Measurements from ENCODE around the gene GPER1. TPM values are rescaled to one million over a fixed set of nuclear protein-coding genes. Genes with fewer than 3 reads are reported as not detected.

GPER1 gene
- total RNA-seq, 1 experiment from 2014 or later: 2.9 TPM

GRCh38 chr7:1057416-1058291 is 30.3 kb upstream of the GPER1 start:
- peaks cover 7% of the 10 kb centered on the region; the same call in 1 of the 2 replicates for H3K4me1 ChIP-seq (ENCODE audit: control insufficient read depth, insufficient read depth, low read length)
- no peak overlapping the region for H3K27ac ChIP-seq (ENCODE audit: low read length)
- H3K4me3 ChIP-seq (ENCODE audit: low read depth in 2 of 2, low read length in 2 of 2): no peak overlapping the region
- H3K36me3 ChIP-seq (ENCODE audit: control insufficient read depth, insufficient read depth, low read length): no peaks in the 10 kb centered on the region
- BruUV-seq (replicated peaks): no TSS peak
- TF ChIP-seq CTCF (IDR thresholded peaks at IDR 0.05) (no peak), SIN3A (IDR thresholded peaks at IDR 0.05; ENCODE audit: borderline replicate concordance, insufficient read depth, low read depth, low read length) (no peak), TCF7L2 (IDR thresholded peaks at IDR 0.05; ENCODE audit: low read depth, low read length) (no peak), POLR2AphosphoS5 (IDR thresholded peaks at IDR 0.05; ENCODE audit: low read depth, low read length) (no peak)
- TF ChIP-seq, protein P1, sequence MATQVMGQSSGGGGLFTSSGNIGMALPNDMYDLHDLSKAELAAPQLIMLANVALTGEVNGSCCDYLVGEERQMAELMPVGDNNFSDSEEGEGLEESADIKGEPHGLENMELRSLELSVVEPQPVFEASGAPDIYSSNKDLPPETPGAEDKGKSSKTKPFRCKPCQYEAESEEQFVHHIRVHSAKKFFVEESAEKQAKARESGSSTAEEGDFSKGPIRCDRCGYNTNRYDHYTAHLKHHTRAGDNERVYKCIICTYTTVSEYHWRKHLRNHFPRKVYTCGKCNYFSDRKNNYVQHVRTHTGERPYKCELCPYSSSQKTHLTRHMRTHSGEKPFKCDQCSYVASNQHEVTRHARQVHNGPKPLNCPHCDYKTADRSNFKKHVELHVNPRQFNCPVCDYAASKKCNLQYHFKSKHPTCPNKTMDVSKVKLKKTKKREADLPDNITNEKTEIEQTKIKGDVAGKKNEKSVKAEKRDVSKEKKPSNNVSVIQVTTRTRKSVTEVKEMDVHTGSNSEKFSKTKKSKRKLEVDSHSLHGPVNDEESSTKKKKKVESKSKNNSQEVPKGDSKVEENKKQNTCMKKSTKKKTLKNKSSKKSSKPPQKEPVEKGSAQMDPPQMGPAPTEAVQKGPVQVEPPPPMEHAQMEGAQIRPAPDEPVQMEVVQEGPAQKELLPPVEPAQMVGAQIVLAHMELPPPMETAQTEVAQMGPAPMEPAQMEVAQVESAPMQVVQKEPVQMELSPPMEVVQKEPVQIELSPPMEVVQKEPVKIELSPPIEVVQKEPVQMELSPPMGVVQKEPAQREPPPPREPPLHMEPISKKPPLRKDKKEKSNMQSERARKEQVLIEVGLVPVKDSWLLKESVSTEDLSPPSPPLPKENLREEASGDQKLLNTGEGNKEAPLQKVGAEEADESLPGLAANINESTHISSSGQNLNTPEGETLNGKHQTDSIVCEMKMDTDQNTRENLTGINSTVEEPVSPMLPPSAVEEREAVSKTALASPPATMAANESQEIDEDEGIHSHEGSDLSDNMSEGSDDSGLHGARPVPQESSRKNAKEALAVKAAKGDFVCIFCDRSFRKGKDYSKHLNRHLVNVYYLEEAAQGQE (IDR thresholded peaks at IDR 0.05; ENCODE audit: insufficient read depth in 1 of 2, low read depth in 2 of 2, low read length in 1 of 2): no peak
- intact Hi-C loops (cut with micrococcal nuclease; ENCODE audit: unreplicated experiment) (no loop called here), in situ Hi-C loops (cut with HindIII; ENCODE audit: low pct_unique_long_range_greater_than_20kb, low sequenced_read_pairs) (no loop called here)
- DNase-seq (ENCODE audit: low read depth, low spot score) (no peak), ATAC-seq (no peak)
- ChIA-PET POLR2A (no interaction called here), CTCF (interaction anchor here (1.1 kb wide), 1 partner anchor 13 kb away, joined by 3 read pairs; the partner anchor contains the start of gene GPR146)
- H3K9me3 ChIP-seq (ENCODE audit: control insufficient read depth, insufficient read depth, low read depth, low read length): no peaks in the 10 kb centered on the region
- H3K27me3 ChIP-seq (ENCODE audit: control insufficient read depth, insufficient read depth, low read length): no peaks in the 10 kb centered on the region

- ChIA-PET CTCF (interaction anchor here (0.5 to 1.1 kb wide), 2 partner anchors 14 to 112 kb away, joined by 3 to 4 read pairs; partner anchors contain the start of gene GPR146), POLR2A (interaction anchor here (0.5 kb wide), 1 partner anchor 1101 kb away, joined by 12 read pairs; no protein-coding TSS in a partner anchor)
- intact Hi-C loops (cut with micrococcal nuclease; ENCODE audit: unreplicated experiment) (no loop called here), in situ Hi-C loops (cut with HindIII; ENCODE audit: low pct_unique_long_range_greater_than_20kb, low sequenced_read_pairs) (no loop called here)
- Histone ChIP-seq H3K4me3 (ENCODE audit: low read depth in 2 of 2, low read length in 2 of 2) (no peak overlapping the region), H3K27me3 (ENCODE audit: control insufficient read depth, insufficient read depth, low read length) (no peaks in the 10 kb centered on the region), H3K9me3 (ENCODE audit: control insufficient read depth, insufficient read depth, low read depth, low read length) (no peaks in the 10 kb centered on the region), H3K4me1 (ENCODE audit: control insufficient read depth, insufficient read depth, low read length) (peaks cover 7% of the 10 kb centered on the region; the same call in 1 of the 2 replicates), H3K36me3 (ENCODE audit: control insufficient read depth, insufficient read depth, low read length) (no peaks in the 10 kb centered on the region), H3K27ac (ENCODE audit: low read length) (no peak overlapping the region)
- no TSS peak for BruUV-seq (replicated peaks)
- no peak for ATAC-seq
- DNase-seq (ENCODE audit: low read depth, low spot score): no peak
- TF ChIP-seq POLR2AphosphoS5 (IDR thresholded peaks at IDR 0.05; ENCODE audit: low read depth, low read length): no peak
- no peak for TF ChIP-seq TCF7L2 (IDR thresholded peaks at IDR 0.05; ENCODE audit: low read depth, low read length)
- TF ChIP-seq, protein P1 (IDR thresholded peaks at IDR 0.05; ENCODE audit: insufficient read depth in 1 of 2, low read depth in 2 of 2, low read length in 1 of 2): no peak
- TF ChIP-seq SIN3A (IDR thresholded peaks at IDR 0.05; ENCODE audit: borderline replicate concordance, insufficient read depth, low read depth, low read length): no peak
- no peak for TF ChIP-seq CTCF (IDR thresholded peaks at IDR 0.05)
Measured at GRCh38 chr7:1058311-1058710, 29.6 kb upstream of the GPER1 start.

Data from Panc1 (cell line).